Putamen (tissue), 1 donor: Measurements from ENCODE around the gene IRF9.

Experiments
- DNase-seq: peaks from one replicate; pipeline ENCODE4 v3.0.0-alpha.2; 2016; ENCODE audit warnings: low spot score

Gene IRF9

DNA sequence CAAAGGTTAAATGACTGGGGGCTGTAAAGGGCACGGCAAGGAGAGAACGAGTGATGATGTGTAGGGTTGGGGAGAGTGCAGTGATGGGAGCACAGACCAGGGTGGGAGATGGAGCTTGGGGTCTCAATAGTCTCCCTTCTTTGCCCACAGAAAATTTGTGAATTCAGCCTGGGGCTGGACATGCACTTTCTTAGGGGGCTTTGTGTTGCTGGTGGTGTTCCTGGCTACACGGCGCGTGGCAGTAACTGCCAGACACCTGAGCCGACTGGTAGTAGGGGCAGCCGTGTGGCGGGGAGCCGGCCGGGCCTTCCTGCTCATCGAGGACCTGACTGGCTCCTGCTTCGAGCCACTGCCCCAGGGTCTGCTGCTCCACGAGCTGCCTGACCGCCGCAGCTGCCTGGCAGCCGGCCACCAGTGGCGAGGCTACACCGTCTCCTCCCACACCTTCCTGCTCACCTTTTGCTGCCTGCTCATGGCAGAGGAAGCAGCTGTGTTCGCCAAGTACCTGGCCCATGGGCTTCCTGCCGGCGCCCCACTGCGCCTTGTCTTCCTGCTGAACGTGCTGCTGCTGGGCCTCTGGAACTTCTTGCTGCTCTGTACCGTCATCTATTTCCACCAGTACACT is 28.9 kb upstream of the IRF9 start:
- DNase-seq, result no peak

DNA sequence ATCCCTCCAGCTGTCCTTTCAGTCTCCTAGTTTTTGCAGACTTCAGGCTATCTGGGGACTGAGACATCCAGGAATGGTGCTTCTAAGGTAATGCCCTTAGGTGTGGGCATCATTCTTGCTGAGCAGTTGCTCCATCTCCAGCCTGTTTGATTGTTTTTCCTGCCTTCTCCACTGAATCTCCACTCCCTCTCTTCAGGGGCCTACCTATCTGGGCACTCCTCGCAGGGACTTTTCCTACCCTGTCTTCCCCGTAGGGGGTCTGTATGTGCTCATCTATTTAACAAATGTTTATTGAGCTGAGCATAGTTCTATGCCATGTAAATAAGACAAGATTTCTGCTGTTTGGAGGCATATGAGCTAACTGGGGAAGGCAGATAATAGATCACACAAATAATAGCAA is 28.1 kb upstream of the IRF9 start:
- DNase-seq, result no peak

DNA sequence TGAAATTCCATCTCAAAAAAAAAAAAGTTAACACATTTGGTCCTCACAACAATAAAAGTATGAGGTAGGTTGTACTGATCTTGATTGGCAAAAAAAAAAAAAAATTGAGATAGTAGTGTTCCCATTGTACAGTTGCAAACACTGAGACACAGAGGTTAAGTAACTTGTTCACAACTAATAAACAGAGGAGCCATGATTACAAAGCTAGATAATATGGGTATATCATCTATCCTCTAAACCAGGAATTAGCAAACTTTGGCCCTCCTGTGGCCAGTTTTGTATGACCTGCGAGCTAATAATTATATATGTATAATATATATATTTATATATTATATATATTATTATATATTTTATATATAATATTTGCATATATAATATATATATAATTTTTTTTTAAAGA is 27.3 kb upstream of the IRF9 start:
- DNase-seq, result no peak

GRCh38 chr14:24135584-24135833 is 25.6 kb upstream of the IRF9 start:
- no peak for DNase-seq

GRCh38 chr14:24135834-24136683 is 25.0 kb upstream of the IRF9 start, which contains the start of gene PSME1:
Gene PSME1, plus strand, starts transcription at chr14:24136194. Its CDS starts 69 bp downstream, at chr14:24136263.
- peak; percentile 91 for DNase-seq

DNA sequence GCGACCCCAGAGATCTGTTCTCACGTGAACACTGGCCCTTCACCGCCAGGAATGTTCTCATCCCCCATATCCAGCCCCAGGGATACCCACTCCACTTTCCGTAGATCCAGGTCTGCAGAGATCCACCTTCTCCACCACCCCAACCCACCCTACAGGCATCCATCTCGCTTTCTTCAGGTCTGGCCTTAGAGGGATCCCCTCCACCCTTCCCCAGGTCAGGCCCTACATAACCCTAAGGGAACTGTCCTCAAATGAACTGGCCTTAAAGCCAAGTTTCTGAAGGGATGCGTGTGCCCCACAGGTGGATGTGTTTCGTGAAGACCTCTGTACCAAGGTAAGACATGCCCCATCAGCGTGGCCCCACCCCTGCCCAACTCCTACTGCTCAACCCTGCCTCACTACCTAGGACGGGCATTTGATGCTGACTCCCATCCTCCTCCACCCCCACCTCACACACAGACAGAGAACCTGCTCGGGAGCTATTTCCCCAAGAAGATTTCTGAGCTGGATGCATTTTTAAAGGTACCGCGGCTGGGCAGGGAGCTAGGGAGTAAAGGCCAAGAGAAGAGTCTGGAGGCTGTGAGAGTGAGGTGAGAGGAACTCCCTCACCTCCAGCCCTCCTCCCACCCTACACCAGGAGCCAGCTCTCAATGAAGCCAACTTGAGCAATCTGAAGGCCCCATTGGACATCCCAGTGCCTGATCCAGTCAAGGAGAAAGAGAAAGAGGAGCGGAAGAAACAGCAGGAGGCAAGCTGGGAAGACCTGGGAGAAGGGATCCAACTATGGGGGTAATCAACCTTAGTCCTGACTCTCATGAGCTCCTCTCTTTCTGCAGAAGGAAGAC is 24.2 kb upstream of the IRF9 start:
- DNase-seq, result no peak

GRCh38 chr14:24137529-24138395 is 23.3 kb upstream of the IRF9 start:
- no peak for DNase-seq

DNA sequence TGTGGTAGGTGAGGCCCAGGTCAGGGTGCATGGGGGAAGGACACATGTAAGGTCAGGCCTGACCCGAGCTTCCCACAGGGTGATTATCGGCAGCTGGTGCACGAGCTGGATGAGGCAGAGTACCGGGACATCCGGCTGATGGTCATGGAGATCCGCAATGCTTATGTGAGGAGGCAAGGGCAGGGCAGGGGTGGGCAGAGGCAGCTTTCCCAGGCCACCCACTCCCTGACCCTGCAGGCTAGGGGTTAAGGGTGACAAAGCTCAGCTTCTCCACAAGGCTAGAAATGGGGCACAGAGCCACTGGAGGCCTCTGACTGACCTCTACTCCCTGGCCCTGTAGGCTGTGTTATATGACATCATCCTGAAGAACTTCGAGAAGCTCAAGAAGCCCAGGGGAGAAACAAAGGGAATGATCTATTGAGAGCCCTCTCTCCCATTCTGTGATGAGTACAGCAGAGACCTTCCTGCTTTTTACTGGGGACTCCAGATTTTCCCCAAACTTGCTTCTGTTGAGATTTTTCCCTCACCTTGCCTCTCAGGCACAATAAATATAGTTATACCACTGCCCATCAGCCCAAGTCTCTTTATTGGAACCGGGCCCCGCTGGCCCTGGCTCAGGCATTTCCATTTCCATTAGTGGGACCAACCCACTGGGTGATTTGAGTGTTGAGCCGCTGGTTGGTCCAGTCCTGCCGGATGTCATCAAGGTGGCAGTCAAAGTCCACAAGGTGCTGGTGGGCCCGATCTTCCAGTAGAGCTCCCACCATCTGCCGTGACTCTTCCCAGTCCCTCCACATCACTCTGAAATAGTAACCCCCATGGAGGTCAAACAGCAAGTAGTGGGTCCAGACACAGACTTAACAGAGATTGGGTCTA is 22.4 kb upstream of the IRF9 start:
- DNase-seq, result no peak

DNA sequence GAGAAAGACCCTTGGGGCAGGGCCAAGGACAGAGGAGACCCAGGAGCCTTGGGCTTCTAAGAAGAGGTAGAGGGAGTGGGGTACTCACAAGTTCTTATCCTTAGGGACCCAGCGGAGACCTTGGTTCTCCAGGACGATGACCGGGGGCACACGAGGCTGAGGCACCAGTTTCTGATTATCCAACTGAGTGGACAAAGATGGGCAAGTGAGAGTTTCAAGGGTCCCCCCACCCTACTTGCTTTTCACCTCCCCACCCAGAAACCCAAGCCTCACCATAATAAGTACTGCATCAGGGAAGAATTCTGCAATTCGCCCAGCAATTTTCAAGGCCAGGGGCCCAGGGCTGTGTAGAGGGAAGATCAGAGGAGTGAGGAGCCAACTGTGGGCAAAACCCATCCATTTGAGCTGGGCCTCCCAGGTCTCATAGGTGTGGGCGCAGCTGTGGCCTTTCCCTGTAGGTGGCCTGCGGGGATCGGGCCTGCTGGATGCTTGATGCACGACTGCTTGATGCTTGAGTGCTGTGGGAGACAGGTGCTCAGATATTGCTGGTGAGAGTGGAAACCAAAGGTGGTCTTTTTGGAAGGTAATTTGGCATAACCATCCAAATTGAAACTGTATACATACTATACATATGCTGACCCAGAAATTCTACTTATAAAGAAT is 21.7 kb upstream of the IRF9 start:
- DNase-seq, result no peak

- peak; percentile 99 for DNase-seq
Observed at GRCh38 chr14:24141097-24141880, 19.8 kb upstream of the IRF9 start, which contains the start of gene EMC9. Gene EMC9, minus strand, starts transcription at chr14:24141591. Its CDS starts 287 bp downstream, at chr14:24141304.

GRCh38 chr14:24143511-24143910 is 17.6 kb upstream of the IRF9 start:
- no peak for DNase-seq

DNA sequence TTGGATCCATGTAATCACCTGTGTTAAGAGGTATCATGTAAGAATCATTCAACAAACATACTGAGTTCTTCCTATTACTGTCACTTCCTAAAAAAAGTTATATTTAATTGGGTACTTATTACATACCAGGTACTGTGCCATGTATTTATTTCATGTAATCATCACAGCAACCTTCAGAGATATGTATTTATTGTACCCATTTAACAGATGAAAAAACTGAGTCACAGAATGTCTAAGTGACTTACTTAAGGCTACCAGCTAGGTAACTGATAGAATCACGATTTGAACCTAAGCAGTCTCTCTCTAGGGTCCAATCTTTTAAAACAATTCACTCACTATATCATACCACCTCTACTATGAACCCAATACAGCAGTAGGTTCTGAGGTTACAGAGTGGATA is 16.6 kb upstream of the IRF9 start:
- DNase-seq, result no peak

DNA sequence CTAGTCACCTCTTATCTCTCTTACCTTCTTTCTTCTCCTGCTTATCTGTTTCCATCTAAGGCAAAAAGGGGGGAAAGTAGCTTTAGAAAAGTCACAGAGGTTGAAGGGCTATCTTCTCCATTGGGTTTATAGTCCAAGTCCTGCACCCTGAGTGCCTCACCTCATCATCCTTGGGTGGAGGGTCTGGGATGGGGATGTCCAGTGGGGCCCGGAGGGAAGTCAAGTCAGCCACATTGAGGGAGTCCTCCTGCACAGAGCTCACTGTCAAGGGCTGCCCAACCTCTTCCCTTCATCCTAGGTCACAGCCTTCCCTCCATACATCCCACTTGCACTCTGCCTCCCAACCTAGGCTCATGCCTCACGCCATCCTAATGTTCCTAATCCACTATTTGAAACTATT is 15.8 kb upstream of the IRF9 start:
- DNase-seq, result no peak

GRCh38 chr14:24145690-24146452 is 15.2 kb upstream of the IRF9 start:
- no peak for DNase-seq

DNA sequence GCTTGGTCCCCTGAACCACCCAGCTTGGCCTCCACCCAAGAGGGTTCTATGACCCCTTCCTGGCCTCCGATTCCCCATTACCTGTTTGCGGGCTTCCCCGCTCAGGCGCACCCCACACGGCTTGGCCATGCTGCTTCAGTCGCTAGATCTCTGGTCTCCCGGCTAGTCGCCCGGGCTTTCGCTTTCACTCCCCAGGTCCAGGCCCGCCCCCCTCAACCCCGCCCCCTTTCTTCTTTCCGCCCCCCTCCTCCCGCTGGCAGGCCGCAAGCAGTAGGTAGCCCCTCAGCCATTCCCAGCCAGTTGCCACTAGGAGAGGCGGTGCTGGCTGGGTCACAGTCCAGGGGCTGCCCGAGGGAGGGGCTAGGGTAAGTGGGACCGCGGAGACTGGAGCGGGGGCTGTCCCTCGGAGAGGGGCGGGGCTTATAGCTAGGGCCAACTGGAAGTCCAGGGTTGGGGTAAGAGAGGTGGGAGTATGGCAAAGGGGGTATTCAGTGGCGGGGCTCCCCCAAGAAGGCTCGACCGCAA is 14.6 kb upstream of the IRF9 start, which contains the start of gene PSME2:
TSS of gene PSME2 (minus strand) at position 158 of the 525 bp plus-strand sequence. CDS start at position 129, 29 bp downstream.
- peak; percentile 83 for DNase-seq

DNA sequence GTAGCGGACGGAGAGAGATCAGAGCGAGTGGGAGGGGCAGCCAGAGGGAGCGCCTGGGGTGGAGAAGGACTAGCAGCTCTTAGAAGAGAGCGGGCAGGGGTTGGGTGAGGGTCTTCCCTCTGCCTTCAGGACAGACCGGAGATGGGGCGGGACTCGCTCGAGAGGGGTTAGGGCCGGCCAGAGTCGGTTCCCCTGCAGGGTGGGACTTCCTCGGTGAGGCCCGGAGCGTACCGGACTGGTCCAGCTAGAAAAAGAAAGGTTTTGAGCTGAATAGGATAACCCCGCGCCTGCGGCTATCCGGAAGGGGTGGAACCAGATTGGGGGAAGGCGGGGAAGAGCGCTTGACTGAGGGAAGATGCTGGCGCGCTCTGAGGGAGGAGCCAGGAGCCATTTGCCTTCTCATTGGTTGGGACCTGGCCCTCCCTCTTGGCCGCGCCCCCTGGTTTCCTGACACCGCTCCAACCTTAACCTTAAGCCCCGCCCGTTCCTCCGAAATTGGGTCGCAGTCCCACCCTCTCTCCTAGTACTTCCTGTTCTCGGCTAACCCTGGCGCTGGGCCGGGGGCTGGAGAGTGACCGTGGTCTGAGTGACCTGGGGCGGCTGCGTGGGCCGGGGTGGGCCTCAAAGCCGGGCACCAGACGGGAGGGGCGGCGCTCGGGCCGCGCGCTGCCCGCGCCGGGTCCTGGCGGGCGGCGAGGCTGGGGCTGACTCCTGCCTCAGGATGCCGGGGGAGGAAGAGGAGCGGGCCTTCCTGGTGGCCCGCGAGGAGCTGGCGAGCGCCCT is 13.9 kb upstream of the IRF9 start, which contains the start of gene RNF31:
TSS of gene RNF31 (plus strand) at position 521 of the 783 bp plus-strand sequence. CDS start at position 722, 201 bp downstream.
- DNase-seq, result peak; percentile 99

- no peak for DNase-seq
Observed at GRCh38 chr14:24147761-24148428, 13.2 kb upstream of the IRF9 start.
